HG02678 (cell line): ENCODE results near the gene USP49.

Experiments
- ATAC-seq: cut with Tn5 transposase; IDR thresholded peaks from one replicate; pipeline ENCODE4 v1.9.1; 2021; ENCODE audit warnings: mild to moderate bottlenecking, moderate library complexity; ENCODE audit not compliant: unreplicated experiment

Gene USP49

GRCh38 chr6:41931792-41932191 lies 36.6 kb upstream of the USP49 start:
- no peak for ATAC-seq

- no peak for ATAC-seq
Measured at GRCh38 chr6:41929924-41930323, 34.7 kb upstream of the USP49 start.

GRCh38 chr6:41927253-41927652 lies 32.1 kb upstream of the USP49 start:
- no peak for ATAC-seq

- no peak for ATAC-seq
Measured at GRCh38 chr6:41922154-41922553, 27.0 kb upstream of the USP49 start.

- peak; percentile 18 for ATAC-seq
Measured at GRCh38 chr6:41921712-41921998, 26.5 kb upstream of the USP49 start.

GRCh38 chr6:41920921-41921711 lies 25.9 kb upstream of the USP49 start, which contains the start of the genes BYSL and MED20:
Gene BYSL, plus strand, starts transcription at chr6:41921499. Its CDS starts 64 bp downstream, at chr6:41921563.
Gene MED20, minus strand, starts transcription at chr6:41921139. Its CDS starts 121 bp downstream, at chr6:41921018.
- ATAC-seq, result peak; percentile 95

GRCh38 chr6:41917528-41917927 lies 22.4 kb upstream of the USP49 start:
- no peak for ATAC-seq

GRCh38 chr6:41914869-41915530 lies 19.8 kb upstream of the USP49 start:
- ATAC-seq, result no peak

GRCh38 chr6:41914343-41914742 lies 19.2 kb upstream of the USP49 start:
- ATAC-seq, result no peak

GRCh38 chr6:41909727-41910126 lies 14.6 kb upstream of the USP49 start:
- ATAC-seq, result no peak

- no peak for ATAC-seq
Measured at GRCh38 chr6:41901882-41902519, 6.8 kb upstream of the USP49 start.

GRCh38 chr6:41900861-41901260 lies 5.7 kb upstream of the USP49 start:
- ATAC-seq, result no peak

- ATAC-seq, result no peak
Measured at GRCh38 chr6:41896281-41896680, 1.1 kb upstream of the USP49 start.

GRCh38 chr6:41894366-41895299 lies 542 bp downstream of the USP49 start:
- ATAC-seq, result peak; percentile 25

- ATAC-seq, result no peak
Measured at GRCh38 chr6:41892921-41893564, 2.1 kb downstream of the USP49 start.

- ATAC-seq, result no peak
Measured at GRCh38 chr6:41887331-41887751, 7.8 kb downstream of the USP49 start.

GRCh38 chr6:41885930-41886329 lies 9.2 kb downstream of the USP49 start:
- ATAC-seq, result no peak

GRCh38 chr6:41884957-41885356 lies 10.2 kb downstream of the USP49 start:
- ATAC-seq, result no peak

GRCh38 chr6:41881506-41881905 lies 13.7 kb downstream of the USP49 start:
- no peak for ATAC-seq

- no peak for ATAC-seq
Measured at GRCh38 chr6:41878961-41879405, 16.2 kb downstream of the USP49 start.
